Middle frontal gyrus (tissue), 1 donor: ENCODE measurements around the gene CUX1.
"Not testable (repeated sequence)": the region's sequence is repeated elsewhere in the genome, so short reads cannot be mapped to it uniquely, and the experiment has no call there.

Experiments used
- DNase-seq: peaks from one replicate; pipeline ENCODE4 v3.0.0-alpha.2; 2015; ENCODE audit warnings: low spot score; ENCODE audit errors: extremely low spot score

The CUX1 gene

DNA sequence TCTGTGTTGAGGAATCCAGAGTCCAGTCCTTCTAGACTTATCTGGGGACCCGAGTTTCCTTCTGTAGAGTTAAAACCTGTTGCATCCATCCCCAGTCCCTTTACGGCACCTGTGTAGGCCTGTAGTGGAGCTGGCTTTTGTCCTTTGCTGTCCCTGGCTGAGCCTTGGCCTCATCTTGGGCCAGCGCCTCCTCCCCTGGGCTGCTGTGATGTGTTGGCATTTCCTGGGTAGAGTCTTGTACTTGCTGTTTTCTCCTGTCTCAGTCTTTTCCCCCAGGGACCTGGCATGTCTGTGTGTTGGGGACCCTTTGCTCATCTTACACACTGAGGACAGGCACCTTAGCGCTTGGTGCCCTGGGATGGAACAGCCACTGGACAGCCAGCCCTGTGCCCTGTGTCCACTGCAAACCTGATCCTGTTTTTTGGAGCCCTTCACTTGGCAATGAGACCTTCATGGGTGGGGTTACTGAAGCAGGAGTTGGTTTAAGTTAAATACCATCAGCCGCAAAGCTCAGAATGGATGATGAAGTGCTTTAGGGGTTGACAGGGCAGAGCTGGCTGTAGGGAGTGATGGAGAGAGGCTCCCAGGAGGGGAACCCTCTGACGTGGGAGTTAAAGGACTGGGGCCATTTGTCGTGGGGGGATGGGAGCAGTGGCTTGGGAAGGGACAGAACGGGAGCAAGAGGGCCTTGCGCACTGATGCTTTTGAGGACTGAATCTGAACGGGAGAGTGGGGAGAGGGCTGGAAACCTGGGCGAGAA lies 50.9 kb downstream of the CUX1 start:
- DNase-seq: no peak

DNA sequence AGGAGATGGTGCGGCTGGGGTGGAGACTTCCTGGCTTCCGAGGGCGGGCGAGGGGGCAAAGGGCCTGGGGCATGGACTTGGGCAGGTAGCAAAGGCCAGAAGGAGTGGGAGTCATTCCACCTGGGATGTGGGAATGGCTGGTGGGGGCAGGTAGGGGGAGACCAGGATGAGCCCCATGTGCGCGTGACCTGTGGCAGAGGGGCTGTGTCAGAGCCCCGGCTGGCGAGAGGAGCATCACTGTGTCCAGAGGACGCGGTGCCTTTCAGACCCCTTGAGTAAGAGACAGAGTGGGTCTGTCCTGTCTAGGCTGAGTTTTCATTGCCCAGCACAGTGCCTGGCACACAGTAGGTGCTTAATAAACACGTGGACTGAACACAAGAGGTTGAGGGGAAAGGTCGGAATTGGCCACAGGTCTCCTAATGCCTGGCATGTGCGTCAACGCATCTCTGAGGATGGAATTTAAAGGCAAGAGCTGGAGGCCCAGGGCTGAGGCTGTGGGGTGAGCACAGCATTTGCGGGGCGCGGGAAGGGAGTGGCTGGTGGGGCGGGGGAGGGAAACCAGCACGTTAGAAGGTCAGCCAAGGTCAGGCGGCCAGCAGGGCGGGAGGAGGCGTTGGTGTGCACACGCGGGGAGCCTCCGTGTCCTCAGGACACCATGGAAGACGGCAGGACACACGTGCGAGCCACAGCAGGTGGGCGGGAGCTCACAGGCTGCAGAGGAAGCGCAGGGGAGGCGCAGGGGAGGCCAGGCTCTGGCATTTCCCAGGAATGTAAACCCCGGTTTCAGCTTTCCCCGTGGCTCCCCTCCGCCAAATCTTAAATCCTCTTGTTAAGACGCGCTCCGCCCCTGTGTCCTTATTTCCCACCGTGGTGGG lies 51.8 kb downstream of the CUX1 start:
- no peak for DNase-seq

DNA sequence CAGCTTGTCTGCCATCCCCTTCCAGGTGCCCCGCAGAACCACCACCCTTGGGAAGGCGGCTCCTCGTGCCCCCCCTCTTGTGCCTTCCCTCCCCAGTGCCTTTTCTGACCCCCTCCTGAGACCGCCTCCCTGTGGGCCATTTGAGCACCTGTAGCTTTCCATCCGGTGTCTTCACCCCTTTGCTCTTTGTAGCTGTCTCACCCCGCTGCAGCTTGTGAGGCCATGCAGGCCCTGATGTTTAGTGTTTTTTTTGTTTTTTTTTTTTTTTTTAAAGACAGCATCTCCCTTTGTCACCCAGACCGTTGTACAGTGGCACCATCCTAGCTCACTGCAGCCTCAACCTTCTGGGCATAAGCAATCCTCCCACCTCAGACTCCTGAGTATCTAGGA lies 52.5 kb downstream of the CUX1 start:
- DNase-seq: no peak

DNA sequence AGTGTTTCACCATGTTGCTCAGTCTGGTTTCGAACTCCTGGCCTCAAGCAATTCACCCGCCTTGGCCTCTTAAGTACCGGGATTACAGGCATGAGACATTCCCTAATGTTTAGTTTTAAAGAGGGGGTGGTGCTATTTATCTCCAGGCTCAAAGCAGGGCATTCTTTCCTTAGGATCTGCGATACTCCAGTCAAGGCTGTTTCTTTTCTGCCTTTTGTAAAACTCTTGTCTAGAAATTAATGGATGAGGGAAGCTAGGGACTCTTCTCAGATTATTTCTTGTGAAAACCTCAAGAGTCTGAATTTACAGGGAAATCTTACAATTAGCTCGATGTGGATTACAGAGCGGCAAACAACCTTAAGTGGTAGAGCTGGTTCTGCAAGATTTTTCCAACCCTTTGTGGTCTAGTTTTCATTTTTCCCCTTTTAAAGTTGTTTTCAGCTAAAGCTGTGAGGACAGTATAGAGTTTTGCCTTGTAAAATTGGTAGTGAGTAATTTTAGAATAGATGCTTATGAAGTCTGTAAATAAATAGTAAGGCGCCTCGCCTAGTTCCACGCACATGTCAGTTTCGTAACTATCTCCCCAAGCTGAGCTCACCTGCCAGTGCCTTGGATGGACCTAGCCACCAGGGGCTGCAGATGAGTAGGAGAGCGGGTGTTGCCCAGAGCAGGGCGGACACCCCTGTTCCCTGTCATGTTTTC lies 53.1 kb downstream of the CUX1 start:
- no peak for DNase-seq

DNA sequence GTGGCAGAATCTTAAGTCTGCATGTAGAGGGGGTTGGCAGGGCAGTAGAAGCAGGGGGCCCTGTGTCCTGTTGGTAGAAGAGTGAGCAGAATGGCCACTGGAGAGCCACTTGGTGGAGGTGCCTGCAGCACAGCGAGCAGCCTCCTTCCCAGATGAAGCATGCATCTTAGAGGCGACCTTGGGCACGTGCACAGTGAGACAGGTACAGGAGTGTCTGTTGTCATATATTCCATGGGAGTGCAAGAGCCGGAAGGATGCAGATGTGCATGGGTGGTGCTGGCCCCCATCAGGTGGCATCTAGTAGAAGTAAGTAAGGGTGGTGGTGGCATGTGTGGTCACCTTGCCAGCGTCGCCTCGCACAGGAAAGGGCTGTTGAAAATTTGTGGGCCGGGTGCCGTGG lies 53.9 kb downstream of the CUX1 start:
- no peak for DNase-seq

DNA sequence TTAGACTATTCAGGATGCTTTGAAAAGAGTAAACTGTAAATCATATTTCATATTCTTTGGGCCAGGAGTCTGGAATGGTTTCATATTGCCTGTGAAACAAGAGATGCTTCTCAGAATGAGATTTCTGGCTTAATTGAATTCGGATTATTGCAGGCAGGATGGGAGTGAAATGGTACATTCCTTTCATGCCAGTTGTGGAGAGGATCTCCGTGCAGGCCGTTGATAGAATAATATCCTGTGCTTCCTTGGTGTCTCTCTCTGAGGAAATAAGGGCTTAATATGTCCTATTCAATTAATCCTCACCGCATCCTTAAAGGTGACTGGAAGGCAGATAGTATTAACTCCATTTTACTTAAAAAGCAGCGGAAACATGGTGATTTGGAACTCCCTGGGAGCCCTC lies 56.6 kb downstream of the CUX1 start:
- DNase-seq: no peak

DNA sequence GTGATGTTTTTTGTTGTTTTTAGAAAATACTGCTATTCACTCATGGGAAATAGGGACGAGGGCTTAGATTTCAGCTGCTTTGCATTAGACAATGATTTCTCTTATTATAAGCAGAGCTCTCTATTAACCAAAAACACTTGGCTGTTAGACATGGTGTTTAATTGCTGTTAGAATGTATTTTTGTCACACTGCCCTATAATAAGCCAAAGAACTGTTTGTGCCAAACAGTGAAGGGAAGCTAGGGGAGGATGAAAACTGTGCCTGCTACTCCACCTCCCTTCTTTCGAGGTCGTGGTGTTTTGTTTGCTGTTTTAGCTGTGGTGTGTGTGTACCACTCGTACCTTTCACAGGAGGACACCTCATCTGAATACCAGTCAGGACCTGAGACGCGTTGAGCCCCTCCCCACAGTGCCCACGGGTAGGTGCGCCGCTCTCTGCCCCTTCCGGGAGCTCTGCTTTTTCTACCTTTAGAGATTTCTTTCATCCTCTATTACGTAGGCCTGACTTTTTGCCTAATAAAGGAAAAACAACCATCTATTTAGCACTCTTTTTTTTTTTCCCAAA lies 57.9 kb downstream of the CUX1 start:
- DNase-seq: no peak

DNA sequence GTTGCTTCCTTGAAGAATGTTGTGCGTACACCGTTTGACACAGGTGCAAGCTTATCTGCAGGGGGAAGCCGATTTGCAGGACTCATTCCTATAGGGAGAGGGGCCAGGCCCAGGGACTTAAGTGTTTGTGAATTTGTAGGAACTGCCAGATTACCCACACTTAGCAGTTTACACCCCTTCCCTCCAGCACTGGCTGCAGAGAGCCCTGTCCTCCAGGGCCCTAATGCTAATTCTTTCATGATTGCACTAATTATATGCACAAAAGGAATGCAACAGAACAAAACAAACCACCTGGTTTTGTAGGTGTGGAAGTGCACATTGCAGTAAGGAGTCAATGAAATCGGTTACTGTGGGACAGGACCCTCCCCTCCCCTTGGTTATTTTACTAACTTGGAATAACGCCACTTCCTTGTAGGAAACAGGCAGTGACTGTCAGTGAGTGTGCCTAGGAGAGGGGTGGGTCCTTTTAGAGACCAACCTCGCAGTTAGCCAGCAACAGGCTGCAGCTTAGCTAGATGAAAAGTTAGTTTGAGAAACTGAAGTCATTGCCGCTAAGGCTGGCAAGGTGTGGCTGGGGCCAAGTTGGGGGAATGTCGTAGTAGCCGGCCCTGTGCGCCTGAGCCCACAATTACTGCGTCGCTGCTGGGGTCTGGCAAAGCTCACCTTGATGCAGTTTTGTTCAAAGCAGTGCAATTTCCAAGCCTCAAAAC lies 60.6 kb downstream of the CUX1 start:
- DNase-seq: no peak

DNA sequence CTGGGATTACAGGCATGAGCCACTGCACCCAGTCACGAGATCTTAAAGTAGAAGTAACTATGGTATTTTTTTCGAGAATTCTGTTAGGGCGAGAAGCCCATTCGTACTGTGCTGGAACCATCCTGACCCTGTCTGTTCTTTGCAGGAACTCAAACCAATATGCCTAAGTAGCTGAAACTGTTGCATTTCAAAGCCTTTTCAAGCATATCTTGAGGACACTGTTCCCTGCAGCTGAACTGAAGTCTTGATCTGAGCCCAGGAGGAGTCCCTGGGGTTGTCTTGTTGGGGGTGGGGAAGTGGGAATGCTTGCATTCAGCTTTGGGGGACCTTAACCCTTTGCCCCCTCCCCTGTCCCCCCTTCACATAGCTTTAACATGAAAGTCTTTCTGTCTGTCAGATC lies 61.5 kb downstream of the CUX1 start:
- DNase-seq: no peak

DNA sequence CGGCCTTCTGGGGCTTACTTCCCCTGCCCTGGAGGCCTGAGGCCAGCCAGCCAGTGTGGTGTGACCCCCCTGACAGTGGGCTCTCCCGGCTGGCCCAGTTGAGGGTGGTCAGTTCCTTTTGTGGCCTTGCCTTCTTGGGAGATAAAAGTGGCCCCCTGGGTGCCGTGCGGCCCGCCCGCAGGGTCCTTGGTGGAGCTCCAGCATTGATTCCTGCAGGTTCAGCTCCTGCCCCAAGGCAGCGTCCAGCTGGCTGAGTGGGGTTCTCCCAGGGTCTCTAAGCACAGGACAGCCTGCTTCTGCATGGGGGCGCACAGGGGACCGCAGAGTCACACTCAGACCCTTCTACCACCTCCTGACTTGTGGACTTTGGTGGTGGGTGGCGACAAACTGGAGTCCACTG lies 62.1 kb downstream of the CUX1 start:
- no peak for DNase-seq

DNA sequence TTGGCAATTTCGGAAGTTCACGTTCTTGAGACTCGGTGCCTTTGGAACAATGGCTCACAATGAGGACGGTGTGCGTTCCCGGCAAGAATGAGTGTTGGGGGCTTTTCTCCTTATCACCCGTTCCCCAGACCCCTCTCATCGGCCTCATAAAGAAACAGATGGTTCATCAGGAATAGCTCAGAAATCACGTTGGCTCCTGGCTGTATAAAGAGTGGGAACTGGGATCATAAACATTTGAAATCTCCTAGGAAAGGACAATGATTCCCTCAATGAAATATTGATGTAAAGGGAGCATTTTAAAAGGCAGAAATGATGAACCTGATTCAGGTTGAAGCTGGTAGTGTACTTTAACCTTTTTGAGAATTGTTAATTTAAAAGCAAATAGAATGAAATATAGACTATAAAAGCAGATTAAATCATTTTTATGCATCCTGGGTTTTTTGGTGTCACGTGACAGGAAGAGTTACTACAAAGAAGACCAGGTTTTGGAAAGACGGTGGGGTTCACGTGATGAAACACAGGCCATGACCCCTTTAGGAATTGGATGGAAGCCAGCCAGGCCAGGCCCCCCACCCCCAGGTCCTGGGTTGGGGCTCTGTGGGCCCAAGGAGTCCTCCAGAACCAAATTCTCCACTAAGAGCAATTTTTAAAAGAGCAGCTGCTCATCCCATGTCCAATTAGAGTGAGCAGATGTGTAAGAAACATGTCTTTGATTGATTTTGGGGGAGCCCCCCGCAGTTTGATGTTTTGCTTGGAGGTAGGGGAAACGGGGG lies 63.0 kb downstream of the CUX1 start:
- DNase-seq: no peak

DNA sequence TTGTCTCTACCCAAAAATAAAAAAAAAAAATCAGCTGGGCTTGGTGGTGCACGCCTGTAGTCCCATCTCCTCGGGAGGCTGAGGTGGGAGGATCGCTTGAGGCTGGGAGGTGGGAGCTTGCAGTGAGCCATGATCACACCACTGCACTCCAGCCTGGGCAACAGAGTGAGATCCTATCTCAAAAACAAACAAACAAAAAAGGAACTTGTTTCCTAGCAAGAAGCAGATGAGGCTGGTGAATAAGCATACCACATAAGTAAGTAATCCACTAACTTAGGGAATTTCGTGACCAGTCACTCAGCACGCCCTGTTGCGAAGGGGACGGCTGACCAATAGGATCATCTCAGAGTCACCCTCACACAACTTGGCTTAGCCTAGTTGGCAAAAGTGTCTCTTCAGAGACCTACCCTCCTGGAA lies 64.6 kb downstream of the CUX1 start:
- no peak for DNase-seq

DNA sequence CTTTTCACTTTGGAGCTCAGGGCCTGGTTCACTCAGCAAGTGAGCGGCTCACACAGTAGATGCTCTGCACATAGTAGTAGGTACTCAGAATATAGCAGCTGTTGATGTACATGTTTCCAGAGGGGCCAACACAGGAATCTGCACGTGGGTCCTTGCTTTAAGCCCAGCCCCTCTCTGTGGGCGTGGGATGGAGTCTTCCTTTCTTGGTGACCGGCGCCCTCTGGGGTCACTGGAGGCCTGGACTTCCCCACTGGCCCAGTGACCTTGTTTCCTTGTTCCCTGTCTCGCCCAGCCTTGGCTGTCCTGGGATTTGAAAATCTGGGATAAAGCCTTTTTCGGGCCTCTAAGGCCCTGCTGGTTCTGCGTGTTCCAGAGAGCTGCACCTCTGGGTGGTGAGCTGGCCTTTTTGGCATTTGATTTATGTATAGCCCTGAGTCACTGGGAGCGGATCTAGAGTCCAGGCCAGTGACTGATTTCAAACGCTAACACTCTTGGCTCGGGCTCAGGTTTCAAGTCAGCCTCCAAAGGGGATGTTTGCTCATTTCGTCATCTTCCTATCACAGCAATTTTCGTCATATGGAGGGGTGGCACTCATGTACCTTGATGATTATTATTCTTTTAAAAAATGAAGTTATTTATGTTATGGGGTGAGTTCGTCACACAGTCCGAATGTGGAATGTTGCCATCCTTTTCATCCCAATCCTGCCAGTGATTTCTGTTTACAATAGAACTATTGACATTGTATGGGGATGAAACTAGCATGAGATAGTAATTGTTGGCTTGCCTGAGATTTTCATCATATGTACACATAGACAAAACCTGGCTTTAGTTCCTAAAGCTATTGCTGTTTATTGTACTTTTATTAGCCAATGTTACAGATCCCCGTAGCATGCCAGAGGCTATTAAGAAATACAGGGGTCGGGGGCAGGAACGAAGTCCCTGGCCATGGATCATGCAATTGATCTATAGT lies 65.5 kb downstream of the CUX1 start:
- no peak for DNase-seq

DNA sequence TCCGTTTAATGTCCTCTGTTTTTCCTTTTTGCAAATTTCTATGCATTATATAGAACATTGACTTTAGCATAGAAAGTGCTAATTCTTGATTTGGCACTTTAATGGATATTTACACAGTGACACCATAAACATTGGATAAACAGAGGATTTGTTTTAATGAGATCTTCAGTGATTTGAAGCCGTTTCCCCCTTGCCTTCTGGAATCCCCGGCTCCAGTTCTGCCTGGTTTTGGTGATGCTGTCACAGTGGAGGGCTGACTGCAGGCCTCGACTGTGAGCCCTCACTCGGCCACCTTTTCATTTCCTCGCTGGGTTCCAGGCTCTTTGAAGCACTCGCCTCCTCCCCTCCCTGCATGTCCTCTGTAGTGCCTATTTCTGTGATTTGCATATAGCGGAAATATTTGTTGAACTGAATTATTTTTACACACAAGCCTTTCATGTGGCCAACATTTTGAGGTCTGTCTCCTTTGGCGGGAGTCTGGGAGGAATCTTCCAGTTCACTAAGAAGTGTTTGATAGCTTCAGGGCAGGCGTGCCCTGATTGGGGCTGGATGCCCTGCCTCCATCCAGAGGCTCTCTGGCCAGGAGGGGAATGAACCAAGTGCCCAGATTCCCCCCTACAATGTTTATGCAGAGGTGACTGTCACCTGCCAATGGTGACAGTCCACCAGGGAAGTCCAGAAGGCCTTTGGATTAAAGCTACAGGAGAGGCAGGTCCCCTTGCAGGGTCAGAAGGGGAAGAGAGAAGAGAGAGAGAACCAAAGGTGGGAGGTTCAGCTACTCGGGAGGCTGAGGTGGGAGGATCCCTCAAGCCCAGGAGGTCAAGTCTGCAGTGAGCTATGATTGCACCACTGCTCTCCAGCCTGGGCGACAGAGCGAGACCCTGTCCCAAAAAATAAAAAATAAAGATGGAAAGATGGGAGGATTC lies 67.5 kb downstream of the CUX1 start:
- DNase-seq: no peak

DNA sequence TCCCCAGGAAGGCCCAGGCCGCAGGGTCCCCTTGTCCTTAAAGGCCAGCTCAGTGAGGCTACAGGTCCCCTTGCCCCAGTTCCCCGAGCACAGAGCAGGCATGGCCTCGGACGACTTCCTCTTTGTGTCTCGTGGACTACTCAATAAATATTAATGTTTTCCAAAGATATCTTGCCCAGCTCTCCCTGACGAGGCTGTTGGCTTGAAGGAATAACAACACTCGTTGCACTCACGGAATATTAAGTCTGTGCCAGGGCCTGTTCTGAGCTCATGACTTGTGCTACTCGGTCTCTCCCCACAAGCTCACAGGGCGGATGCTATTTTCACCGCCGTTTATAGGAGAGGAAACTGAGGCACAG lies 68.2 kb downstream of the CUX1 start:
- no peak for DNase-seq

DNA sequence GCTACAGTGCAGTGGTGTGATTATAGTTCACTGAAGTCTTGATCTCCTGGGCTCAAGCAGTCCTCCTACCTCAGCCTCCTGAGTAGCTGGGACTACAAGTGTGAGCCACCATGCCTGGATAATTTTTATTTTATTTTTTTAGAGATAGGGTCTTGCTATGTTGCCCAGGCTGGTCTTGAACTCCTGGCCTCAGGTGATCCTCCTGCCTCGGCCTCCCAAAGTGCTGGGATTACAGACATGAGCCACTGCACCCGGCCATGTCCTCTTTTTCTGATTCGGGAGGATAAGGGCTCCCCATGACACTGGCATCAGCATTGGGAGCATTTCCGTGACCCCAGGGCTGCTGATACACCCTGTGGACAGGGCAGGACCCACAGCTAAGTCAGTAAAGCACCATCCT lies 69.9 kb downstream of the CUX1 start:
- DNase-seq: not testable (repeated sequence)

DNA sequence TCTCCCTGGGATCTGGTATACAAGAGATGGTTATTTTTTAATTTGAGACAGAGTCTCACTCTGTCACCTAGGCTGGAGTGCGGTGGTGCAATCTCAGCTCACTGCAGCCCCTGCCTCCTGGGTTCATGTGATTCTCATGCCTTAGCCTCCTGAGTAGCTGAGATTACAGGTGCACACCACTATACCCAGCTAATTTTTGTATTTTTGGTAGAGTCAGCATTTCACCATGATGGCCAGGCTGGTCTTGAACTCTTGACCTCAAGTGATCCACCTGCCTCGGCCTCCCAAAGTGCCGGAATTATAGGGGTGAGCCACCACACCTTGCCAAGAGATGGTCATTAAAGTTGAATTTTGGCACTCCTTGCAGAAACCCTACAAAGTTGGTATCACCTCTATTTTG lies 71.1 kb downstream of the CUX1 start:
- DNase-seq: not testable (repeated sequence)
